ENCODE data around the gene GUK1. TPM values are rescaled to one million over a fixed set of nuclear protein-coding genes. Genes with fewer than 3 reads are reported as not detected.

GUK1 gene
- total and polyA plus RNA-seq, 2 of the 4 experiments (the other 2 are of a cell fraction) = 465 to 548 TPM

- Histone ChIP-seq H3K4me3 (ENCODE audit: insufficient read depth, low read depth, low read length) (peak overlapping the region; percentile 54), H2BK15ac (ENCODE audit: low read depth, low read length) (peak overlapping the region; percentile 0; the same call in 1 of the 3 replicates), H4K8ac (ENCODE audit: low read depth in 2 of 2, low read length in 2 of 2) (peak overlapping the region; percentile 7 to 78; a peak in 3 of 4 replicates), H2BK120ac (ENCODE audit: low read depth, low read length) (peak overlapping the region; percentile 17; the same call in 1 of the 2 replicates), H3K18ac (ENCODE audit: low read depth, low read length) (peak overlapping the region; percentile 16; the same call in 1 of the 2 replicates), H2BK5ac (ENCODE audit: low read depth, low read length, poor library complexity, severe bottlenecking) (peak overlapping the region; percentile 62), H2BK20ac (ENCODE audit: low read depth, low read length) (no peak overlapping the region), H3K4me2 (ENCODE audit: low read depth, low read length) (peak overlapping the region; percentile 87), H3K27me3 (ENCODE audit: control insufficient read depth, insufficient read depth, low read length) (no peaks in the 10 kb centered on the region), H2AK9ac (replicated peaks; ENCODE audit: low read depth, low read length, poor library complexity) (peak overlapping the region; percentile 99), H3K9me3 (ENCODE audit: control insufficient read depth, insufficient read depth, low read length) (no peaks in the 10 kb centered on the region), H4K91ac (ENCODE audit: insufficient read depth, low read depth, low read length) (peak overlapping the region; percentile 30), H3K27ac (ENCODE audit: insufficient read depth, low read length) (peak overlapping the region; percentile 84), H3K14ac (replicated peaks; ENCODE audit: low read depth, low read length) (peak overlapping the region; percentile 53), H3K79me1 (ENCODE audit: low read depth in 1 of 2, low read length in 2 of 2) (peaks cover 10 to 35% of the 10 kb centered on the region in 2 experiments), H3K9ac (ENCODE audit: low read depth, low read length) (peak overlapping the region; percentile 87), H2AFZ (replicated peaks; ENCODE audit: low read length, poor library complexity) (peak overlapping the region; percentile 98), H3K36me3 (ENCODE audit: control insufficient read depth, insufficient read depth, low read length) (0 out of 2 replicates have a peak, but pooled peaks cover 2% of the 10 kb centered on the region), H3K4me1 (ENCODE audit: control insufficient read depth, insufficient read depth, low read length) (peaks cover 12% of the 10 kb centered on the region), H3K9me1 (ENCODE audit: insufficient read depth, low read length) (peaks cover 14% of the 10 kb centered on the region; the same call in 1 of the 2 replicates), H3K23ac (ENCODE audit: low read depth, low read length) (peak overlapping the region; percentile 25), H4K20me1 (ENCODE audit: insufficient read depth, low read length) (no peaks in the 10 kb centered on the region), H2AK5ac (ENCODE audit: low read depth, low read length) (peak overlapping the region; percentile 88; the same call in 1 of the 2 replicates), H3K56ac (ENCODE audit: extremely low read depth, insufficient read depth, low read length) (no peak overlapping the region), H3K4ac (ENCODE audit: low read depth, low read length) (peak overlapping the region; percentile 78), H4K5ac (ENCODE audit: low read depth, low read length) (peak overlapping the region; percentile 84)
- ChIA-PET POLR2A (ENCODE audit: unreplicated experiment) (no interaction called here), CTCF (interaction anchor here (0.7 to 0.9 kb wide), 2 partner anchors 12 to 34 kb away, joined by 3 read pairs; no protein-coding TSS in a partner anchor)
- BruUV-seq (replicated peaks) = no TSS peak
- in situ Hi-C loops (cut with MboI; ENCODE audit: low sequenced_read_pairs) = no loop called here
- 6% methylated on average over 2 of the region's 26 CpGs; no CpG with 5 or more reads in 1 of the 2 experiments for WGBS, 2 experiments (ENCODE audit: extremely low coverage in 2 of 2, insufficient read length in 1 of 2)
- peak; percentile 5 for ATAC-seq (ENCODE audit: low read depth)
- intact Hi-C loops (cut with micrococcal nuclease) = no loop called here
- DNase-seq = peak; percentile 74
- dilution Hi-C loops (cut with HindIII; ENCODE audit: low sequenced_read_pairs, unreplicated experiment) = no loop called here
- TF ChIP-seq MXI1 (IDR thresholded peaks at IDR 0.05; ENCODE audit: borderline replicate concordance, low read depth, low read length) (no peak), POLR2A (IDR thresholded peaks at IDR 0.05; ENCODE audit: low read depth, low read length) (peak; percentile 36; the same call in 1 of the 2 replicates), BHLHE40 (IDR thresholded peaks at IDR 0.05; ENCODE audit: low read depth, low read length) (no peak), RCOR1 (IDR thresholded peaks at IDR 0.05; ENCODE audit: insufficient replicate concordance, low read length) (no peak), SMC3 (IDR thresholded peaks at IDR 0.05; ENCODE audit: low read depth, low read length) (no peak; the same call in 1 of the 2 replicates), MAFK (IDR thresholded peaks at IDR 0.05; ENCODE audit: low read depth, low read length) (no peak), ELK1 (IDR thresholded peaks at IDR 0.05; ENCODE audit: borderline replicate concordance, low read depth, low read length) (no peak), RFX5 (IDR thresholded peaks at IDR 0.05; ENCODE audit: low read depth, low read length) (no peak), USF2 (IDR thresholded peaks at IDR 0.05; ENCODE audit: low read depth, low read length) (peak; percentile 68), CTCF (conservative IDR thresholded peaks at IDR 0.05; ENCODE audit: low read depth, low read length) (peak; percentile 22; the same call in 1 of the 2 replicates), CEBPB (IDR thresholded peaks at IDR 0.05; ENCODE audit: low read depth, low read length) (no peak), NFE2L2 (IDR thresholded peaks at IDR 0.05; ENCODE audit: low read depth, low read length) (peak; percentile 21; the same call in 1 of the 2 replicates), MAZ (IDR thresholded peaks at IDR 0.05; ENCODE audit: borderline replicate concordance, low read depth, low read length) (no peak)
Measured at GRCh38 chr1:228166170-228166936, 26.3 kb downstream of the GUK1 start.
